CD8-positive, alpha-beta memory T cell (primary cell): ENCODE data around the gene CCDC148. TPM values are rescaled to one million over a fixed set of nuclear protein-coding genes. Genes with fewer than 3 reads are reported as not detected.
"Not testable (repeated sequence)": the region's sequence is repeated elsewhere in the genome, so short reads cannot be mapped to it uniquely, and the experiment has no call there.

ENCODE experiments used
- CTCF ChIA-PET: fragments of 350-600 bp; sonication (Branson Sonifier 250); formaldehyde crosslinking; loops from one replicate; lab custom pipeline; 2021; ENCODE audit warnings: antibody characterized with exemption; lab: Charles Lee
- POLR2A ChIA-PET: fragments of 350-600 bp; sonication (Branson Sonifier 250); formaldehyde crosslinking; loops from one replicate; lab custom pipeline; 2021; ENCODE audit warnings: antibody characterized with exemption; lab: Charles Lee
- DNase-seq, 5 donors: peaks; one replicate each; pipeline versions ENCODE4 v3.0.0 to v3.0.0-alpha.2; 2020 to 2022; ENCODE audit warnings: mixed read lengths in 1 of 5
- H3K27ac ChIP-seq: one replicate; pipeline ENCODE4 v1.7.0; 2013; ENCODE audit warnings: low read depth, mild to moderate bottlenecking, low read length, moderate library complexity
- H3K27me3 ChIP-seq: 2 replicates; pipeline ENCODE4 v1.7.0; 2013; ENCODE audit warnings: low read length, mild to moderate bottlenecking; ENCODE audit not compliant: insufficient read depth, poor library complexity, severe bottlenecking
- H3K36me3 ChIP-seq: 2 replicates; pipeline ENCODE4 v1.7.0; 2013; ENCODE audit warnings: mild to moderate bottlenecking, low read length, moderate library complexity; ENCODE audit not compliant: insufficient read depth
- H3K4me1 ChIP-seq: 2 replicates; pipeline ENCODE4 v1.7.0; 2013; ENCODE audit warnings: mild to moderate bottlenecking, low read length, moderate library complexity; ENCODE audit not compliant: insufficient read depth
- H3K4me3 ChIP-seq: 2 replicates; pipeline ENCODE4 v1.7.0; 2013; ENCODE audit warnings: mild to moderate bottlenecking, low read length
- H3K9me3 ChIP-seq: 2 replicates; pipeline ENCODE4 v1.7.0; 2013; ENCODE audit warnings: mild to moderate bottlenecking, low read length
- H3K27ac Mint-ChIP-seq, 8 donors: one replicate each; pipeline ENCODE4 v1.8.0; 2020 to 2021; ENCODE audit warnings: mixed read lengths in 8 of 8, mild to moderate bottlenecking in 6 of 8, inconsistent platforms in 3 of 8, moderate library complexity in 3 of 8
- H3K27me3 Mint-ChIP-seq, 2 donors: one replicate each; pipeline ENCODE4 v1.8.0; 2020 to 2021; ENCODE audit warnings: mixed read lengths in 2 of 2, mild to moderate bottlenecking in 1 of 2, moderate library complexity in 1 of 2
- H3K36me3 Mint-ChIP-seq, 3 donors: one replicate each; pipeline ENCODE4 v1.8.0; 2020 to 2021; ENCODE audit warnings: mixed read lengths in 3 of 3, inconsistent platforms in 1 of 3, mild to moderate bottlenecking in 1 of 3
- H3K4me1 Mint-ChIP-seq, 3 donors: one replicate each; pipeline ENCODE4 v1.8.0; 2020 to 2021; ENCODE audit warnings: mixed read lengths in 3 of 3, inconsistent platforms in 1 of 3, mild to moderate bottlenecking in 1 of 3
- H3K4me3 Mint-ChIP-seq, 7 donors: one replicate each; pipeline ENCODE4 v1.8.0; 2020 to 2021; ENCODE audit warnings: mixed read lengths in 7 of 7, mild to moderate bottlenecking in 6 of 7, moderate library complexity in 4 of 7, inconsistent platforms in 2 of 7
- H3K9me3 Mint-ChIP-seq, 5 donors: one replicate each; pipeline ENCODE4 v1.8.0; 2020 to 2022; ENCODE audit warnings: mixed read lengths in 5 of 5, mild to moderate bottlenecking in 3 of 5, moderate library complexity in 2 of 5, inconsistent platforms in 1 of 5
- polyA plus RNA-seq: library from polyadenylated mRNA; unstranded; fragments of 300-500 nt; fragmentation: Illumina TruSeq; gene quantifications from one replicate; pipeline ENCODE4 v1.2.3, GENCODE V29; 2021
- total RNA-seq, 2 experiments: library from RNA; stranded (reverse); gene quantifications; one replicate each; pipeline ENCODE4 v1.2.3, GENCODE V29; 2021

The CCDC148 gene
- total and polyA plus RNA-seq, 3 experiments from 2014 or later = 0.40 TPM; not detected in 2

DNA sequence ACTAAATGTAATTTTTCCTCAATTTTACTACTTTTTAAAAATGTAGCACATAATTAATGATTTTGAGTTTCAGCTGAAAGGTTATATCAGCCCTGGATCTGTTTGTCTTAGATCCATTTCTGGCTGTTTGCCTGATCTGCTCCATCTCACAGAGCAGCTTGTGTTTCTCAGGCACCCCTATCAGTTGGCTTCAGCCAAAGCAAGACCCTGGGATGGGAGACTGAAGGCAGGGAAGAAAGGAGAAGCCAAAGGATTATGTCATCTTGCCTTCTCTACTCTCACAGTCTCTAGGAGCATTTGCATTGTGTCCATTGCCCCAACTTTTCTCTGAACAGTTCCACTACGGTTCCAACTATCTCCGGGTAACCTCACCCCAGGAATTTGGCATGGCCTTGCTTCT is 110.5 kb downstream of the CCDC148 start:
- POLR2A ChIA-PET = no interaction called here
- Mint-ChIP-seq H3K27ac (no peak overlapping the region), H3K4me1 (no peaks in the 10 kb centered on the region), H3K4me3 (no peak overlapping the region), H3K27me3 (peaks cover 0 to 2% of the 10 kb centered on the region in 2 donors), H3K36me3 (no peaks in the 10 kb centered on the region), H3K9me3 (no peaks in the 10 kb centered on the region)
- no peak for DNase-seq
- Histone ChIP-seq H3K9me3 (no peaks in the 10 kb centered on the region), H3K27ac (no peak overlapping the region), H3K4me1 (no peaks in the 10 kb centered on the region), H3K36me3 (no peaks in the 10 kb centered on the region), H3K4me3 (no peak overlapping the region), H3K27me3 (peaks cover 3% of the 10 kb centered on the region)
- CTCF ChIA-PET = no interaction called here

GRCh38 chr2:158339513-158339912 is 117.0 kb downstream of the CCDC148 start:
- H3K4me3 Mint-ChIP-seq = no peak overlapping the region
- H3K4me1 Mint-ChIP-seq = no peaks in the 10 kb centered on the region
- H3K27me3 ChIP-seq = no peaks in the 10 kb centered on the region
- H3K4me3 ChIP-seq = no peak overlapping the region
- H3K27me3 Mint-ChIP-seq = peaks cover 0 to 8% of the 10 kb centered on the region in 2 donors
- POLR2A ChIA-PET = no interaction called here
- H3K27ac Mint-ChIP-seq = peak overlapping the region in 1 of 8 donors; percentile 25
- no peaks in the 10 kb centered on the region for H3K4me1 ChIP-seq
- H3K36me3 Mint-ChIP-seq = peaks cover 0 to 3% (median 0%) of the 10 kb centered on the region in 3 donors
- H3K27ac ChIP-seq = no peak overlapping the region
- CTCF ChIA-PET = no interaction called here
- no peak for DNase-seq
- H3K36me3 ChIP-seq = no peaks in the 10 kb centered on the region
- H3K9me3 Mint-ChIP-seq = peaks cover 0 to 4% (median 2%) of the 10 kb centered on the region in 5 donors
- no peaks in the 10 kb centered on the region for H3K9me3 ChIP-seq

DNA sequence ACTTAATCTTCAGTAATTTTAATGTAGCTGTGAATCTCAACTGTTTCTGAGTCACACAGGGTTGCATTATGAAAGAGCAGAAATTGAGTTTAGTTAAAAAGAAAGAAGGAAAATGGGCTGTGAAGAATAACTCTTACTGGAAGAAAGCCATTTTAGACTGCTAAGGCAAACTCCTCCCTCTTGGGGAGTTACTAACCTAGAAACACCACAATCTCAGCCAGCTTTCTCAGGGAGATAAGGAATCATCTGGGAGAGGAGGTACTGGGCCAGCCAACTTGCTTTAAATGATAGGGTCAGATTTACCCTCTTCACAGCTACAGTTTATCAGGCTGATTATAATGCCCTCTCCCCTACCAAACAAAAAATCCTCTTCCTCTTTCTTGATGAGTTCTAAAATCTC is 119.5 kb downstream of the CCDC148 start:
- Histone ChIP-seq H3K36me3 (no peaks in the 10 kb centered on the region), H3K4me3 (no peak overlapping the region), H3K9me3 (no peaks in the 10 kb centered on the region), H3K4me1 (no peaks in the 10 kb centered on the region), H3K27me3 (no peaks in the 10 kb centered on the region), H3K27ac (no peak overlapping the region)
- Mint-ChIP-seq H3K9me3 (peaks cover 0 to 7% (median 6%) of the 10 kb centered on the region in 5 donors), H3K4me1 (no peaks in the 10 kb centered on the region), H3K4me3 (no peak overlapping the region), H3K27me3 (peaks cover 3 to 8% of the 10 kb centered on the region in 2 donors), H3K27ac (peak overlapping the region in 1 of 8 donors; percentile 12), H3K36me3 (peaks cover 0 to 3% (median 0%) of the 10 kb centered on the region in 3 donors)
- ChIA-PET CTCF (no interaction called here), POLR2A (no interaction called here)
- DNase-seq = no peak

DNA sequence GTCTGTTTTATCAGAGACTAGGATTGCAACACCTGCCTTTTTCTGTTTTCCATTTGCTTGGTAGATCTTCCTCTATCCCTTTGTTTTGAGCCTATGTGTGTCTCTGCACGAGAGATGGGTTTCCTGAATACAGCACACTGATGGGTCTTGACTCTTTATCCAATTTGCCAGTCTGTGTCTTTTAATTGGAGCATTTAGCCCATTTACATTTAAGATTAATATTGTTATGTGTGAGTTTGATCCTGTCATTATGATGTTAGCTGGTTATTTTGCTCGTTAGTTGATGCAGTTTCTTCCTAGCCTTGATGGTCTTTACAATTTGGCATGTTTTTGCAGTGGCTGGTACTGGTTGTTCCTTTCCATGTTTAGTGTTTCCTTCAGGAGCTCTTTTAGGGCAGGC is 124.8 kb downstream of the CCDC148 start:
- H3K4me1 ChIP-seq, CTCF ChIA-PET, H3K4me3 Mint-ChIP-seq, H3K4me1 Mint-ChIP-seq, DNase-seq, H3K27ac Mint-ChIP-seq, H3K4me3 ChIP-seq, H3K36me3 ChIP-seq, H3K27me3 Mint-ChIP-seq, H3K27me3 ChIP-seq, H3K9me3 ChIP-seq, H3K27ac ChIP-seq, POLR2A ChIA-PET, H3K36me3 Mint-ChIP-seq: not testable (repeated sequence)
- H3K9me3 Mint-ChIP-seq = peaks cover 8 to 25% (median 8%) of the 10 kb centered on the region in 5 donors

- H3K9me3 Mint-ChIP-seq = peaks cover 2 to 10% (median 3%) of the 10 kb centered on the region in 5 donors
- no peak overlapping the region for H3K27ac Mint-ChIP-seq
- no peak overlapping the region for H3K4me3 ChIP-seq
- H3K36me3 Mint-ChIP-seq = no peaks in the 10 kb centered on the region
- ChIA-PET POLR2A (no interaction called here), CTCF (no interaction called here)
- no peak for DNase-seq
- H3K27ac ChIP-seq = no peak overlapping the region
- H3K27me3 ChIP-seq = no peaks in the 10 kb centered on the region
- H3K4me3 Mint-ChIP-seq = no peak overlapping the region
- H3K27me3 Mint-ChIP-seq = no peaks in the 10 kb centered on the region
- no peaks in the 10 kb centered on the region for H3K36me3 ChIP-seq
- H3K4me1 Mint-ChIP-seq = no peaks in the 10 kb centered on the region
- H3K9me3 ChIP-seq = no peaks in the 10 kb centered on the region
- H3K4me1 ChIP-seq = no peaks in the 10 kb centered on the region
Measured at GRCh38 chr2:158325782-158326340, 130.7 kb downstream of the CCDC148 start.

DNA sequence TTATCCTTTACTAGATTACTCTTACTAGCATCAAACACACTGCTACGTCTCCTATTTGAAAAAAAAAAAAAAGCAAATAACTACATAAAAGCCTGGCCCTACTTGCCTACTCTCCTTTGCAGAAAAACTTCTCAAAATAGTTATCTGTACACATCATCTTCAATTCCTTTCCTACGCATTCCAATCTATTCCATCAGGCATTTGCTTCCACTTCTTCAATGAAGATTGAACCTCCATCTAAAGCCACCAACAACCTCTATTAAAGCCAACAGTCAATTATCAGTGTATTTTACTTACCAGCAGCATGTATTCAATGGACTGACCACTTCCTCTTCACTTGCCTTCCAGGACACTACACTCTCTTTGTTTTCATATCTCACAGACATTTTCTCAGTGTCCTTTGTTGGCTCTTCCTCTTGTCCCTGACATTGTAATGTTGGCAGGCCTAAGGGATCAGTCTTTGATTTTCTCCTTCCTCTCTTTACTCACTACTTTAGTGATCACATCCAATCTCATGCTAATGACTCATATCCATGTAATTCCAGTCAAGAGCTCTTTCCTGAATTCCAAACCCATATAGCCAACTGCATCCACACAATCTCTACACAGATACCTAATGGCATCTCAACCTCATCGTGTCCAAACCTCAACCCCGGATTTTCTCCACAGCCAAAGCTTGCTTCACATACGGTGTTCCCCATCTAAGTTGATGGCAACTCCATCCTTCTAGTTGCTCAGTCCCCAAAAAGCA is 131.3 kb downstream of the CCDC148 start:
- Histone ChIP-seq H3K4me1 (no peaks in the 10 kb centered on the region), H3K4me3 (no peak overlapping the region), H3K27ac (no peak overlapping the region), H3K36me3 (no peaks in the 10 kb centered on the region), H3K9me3 (no peaks in the 10 kb centered on the region), H3K27me3 (no peaks in the 10 kb centered on the region)
- no peak overlapping the region for H3K4me3 Mint-ChIP-seq
- no peaks in the 10 kb centered on the region for H3K27me3 Mint-ChIP-seq
- H3K9me3 Mint-ChIP-seq = peaks cover 0 to 6% (median 2%) of the 10 kb centered on the region in 5 donors
- no peaks in the 10 kb centered on the region for H3K36me3 Mint-ChIP-seq
- DNase-seq = no peak
- ChIA-PET CTCF (no interaction called here), POLR2A (no interaction called here)
- no peak overlapping the region for H3K27ac Mint-ChIP-seq
- no peaks in the 10 kb centered on the region for H3K4me1 Mint-ChIP-seq

DNA sequence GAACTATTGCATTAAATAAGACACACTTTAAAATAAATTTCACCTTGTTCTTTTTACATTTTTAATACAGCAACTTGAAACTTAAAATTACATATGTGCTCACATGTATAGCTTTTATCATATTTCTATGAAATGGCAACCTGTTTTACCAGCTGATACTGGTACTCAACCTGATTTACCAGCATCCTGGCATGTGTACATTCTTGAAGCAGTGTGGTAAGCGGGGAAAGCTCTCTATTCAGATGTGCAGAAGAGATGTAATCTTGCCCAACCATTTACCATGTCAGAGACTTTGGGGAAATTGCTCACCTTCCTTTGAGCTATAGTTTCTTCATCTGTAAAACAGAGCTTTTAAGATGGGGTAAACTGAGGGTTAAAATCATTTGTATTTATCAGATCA is 133.2 kb downstream of the CCDC148 start:
- Mint-ChIP-seq H3K4me3 (no peak overlapping the region), H3K9me3 (peaks cover 0 to 3% (median 2%) of the 10 kb centered on the region in 5 donors), H3K4me1 (no peaks in the 10 kb centered on the region), H3K36me3 (no peaks in the 10 kb centered on the region), H3K27me3 (no peaks in the 10 kb centered on the region), H3K27ac (no peak overlapping the region)
- Histone ChIP-seq H3K27me3 (no peaks in the 10 kb centered on the region), H3K27ac (no peak overlapping the region), H3K4me1 (no peaks in the 10 kb centered on the region), H3K4me3 (no peak overlapping the region), H3K36me3 (no peaks in the 10 kb centered on the region), H3K9me3 (no peaks in the 10 kb centered on the region)
- CTCF ChIA-PET = no interaction called here
- POLR2A ChIA-PET = no interaction called here
- DNase-seq = no peak

- CTCF ChIA-PET = no interaction called here
- no peak for DNase-seq
Measured at GRCh38 chr2:158321264-158321663, 135.3 kb downstream of the CCDC148 start.

More at GRCh38 chr2:158321264-158321663, 135.3 kb downstream of the CCDC148 start:
- POLR2A ChIA-PET = no interaction called here
- H3K27me3 Mint-ChIP-seq = no peaks in the 10 kb centered on the region
- no peak overlapping the region for H3K4me3 Mint-ChIP-seq
- H3K4me1 Mint-ChIP-seq = no peaks in the 10 kb centered on the region
- H3K36me3 Mint-ChIP-seq = no peaks in the 10 kb centered on the region
- Histone ChIP-seq H3K4me1 (no peaks in the 10 kb centered on the region), H3K27ac (no peak overlapping the region), H3K4me3 (no peak overlapping the region), H3K9me3 (no peaks in the 10 kb centered on the region), H3K36me3 (no peaks in the 10 kb centered on the region), H3K27me3 (no peaks in the 10 kb centered on the region)
- peaks cover 0 to 3% (median 0%) of the 10 kb centered on the region in 5 donors for H3K9me3 Mint-ChIP-seq
- no peak overlapping the region for H3K27ac Mint-ChIP-seq
